GM12873 (cell line): ENCODE measurements around the gene CABP1.

Source experiments
- CTCF ChIP-seq: IDR thresholded peaks from 2 replicates; pipeline ENCODE4 v1.5.1; 2012; ENCODE audit warnings: low read depth, mild to moderate bottlenecking, moderate library complexity, low read length, control low read depth; ENCODE audit not compliant: insufficient read depth; ENCODE audit errors: missing control alignments

The CABP1 gene

DNA sequence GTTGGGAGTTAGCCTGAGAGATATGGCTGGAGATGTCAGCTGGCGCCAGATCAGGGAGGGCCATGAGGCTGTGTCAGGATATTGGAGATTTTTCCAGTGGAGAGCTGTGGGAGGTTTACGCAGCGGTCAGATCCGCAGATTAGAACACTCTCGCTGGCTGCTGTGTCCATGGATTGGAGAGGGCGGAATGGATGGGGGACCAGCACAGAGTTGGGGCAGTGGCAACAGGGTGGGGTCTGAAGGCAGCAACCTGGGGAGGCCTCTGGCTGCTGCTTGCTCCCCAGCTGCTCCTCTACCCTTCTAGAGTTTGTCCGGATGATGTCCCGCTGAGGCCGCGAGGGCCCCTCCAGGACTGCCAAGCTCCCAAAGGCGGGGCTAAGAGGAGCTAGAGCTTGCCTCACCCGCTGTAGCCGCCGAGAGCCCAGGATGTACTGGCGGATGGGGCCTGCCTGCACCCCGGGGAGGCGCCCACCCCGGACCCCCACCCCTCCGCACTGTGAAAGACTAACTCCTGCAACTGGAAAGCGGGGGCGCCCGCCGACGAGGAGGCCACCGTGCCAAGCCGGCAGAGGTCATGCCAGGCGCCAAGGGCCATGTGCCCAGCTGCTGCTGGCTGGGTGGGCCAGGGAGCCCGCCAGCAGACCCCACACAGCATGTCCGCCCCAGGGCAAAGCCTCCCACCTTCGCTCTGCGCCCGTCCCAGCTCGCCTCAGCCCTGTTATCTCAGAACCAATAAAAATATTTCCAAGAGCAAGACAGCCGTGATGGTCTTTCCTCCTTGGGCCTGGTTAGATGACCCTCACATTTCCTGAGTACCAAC lies 26.4 kb downstream of the CABP1 start:
- no peak for TF ChIP-seq CTCF

DNA sequence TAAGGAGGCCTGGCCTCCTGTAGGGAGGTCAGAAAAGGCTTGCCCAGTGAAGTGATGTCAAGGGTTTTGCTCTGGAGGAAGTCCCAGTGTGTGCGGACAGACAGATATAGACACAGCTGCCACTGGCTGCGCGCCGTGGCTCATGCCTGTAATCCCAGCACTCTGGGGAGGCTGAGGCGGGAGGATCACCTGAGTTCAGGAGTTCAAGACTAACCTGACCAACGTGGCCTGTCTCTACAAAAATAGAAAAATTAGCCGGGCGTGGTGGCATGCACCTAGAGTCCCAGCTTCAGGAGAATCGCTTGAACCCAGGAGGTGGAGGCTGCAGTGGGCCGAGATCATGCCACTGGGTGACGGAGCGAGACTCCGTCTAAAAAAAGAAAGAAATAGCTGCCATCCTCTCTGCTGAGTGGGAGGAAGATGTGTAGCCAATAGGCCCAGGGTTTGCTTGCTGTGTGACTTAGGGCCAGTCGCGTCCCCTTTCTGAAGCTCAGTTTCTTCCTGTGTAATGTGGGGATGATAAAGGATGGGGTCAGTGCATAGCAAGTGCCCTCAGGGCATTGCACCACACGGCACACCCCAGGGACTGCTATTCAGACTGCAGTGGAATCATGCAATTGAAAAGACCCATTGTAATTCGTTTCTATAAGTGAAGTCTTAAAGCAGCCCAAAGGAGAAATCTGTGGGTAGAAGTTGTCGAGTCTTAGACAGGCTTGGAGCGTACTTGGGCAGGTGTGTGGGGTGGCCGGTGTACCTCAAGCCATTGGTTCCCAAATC lies 27.9 kb downstream of the CABP1 start:
- TF ChIP-seq CTCF: no peak

- no peak for TF ChIP-seq CTCF
These were observed 28.7 kb downstream of the CABP1 start for GRCh38 chr12:120668868-120669840.

DNA sequence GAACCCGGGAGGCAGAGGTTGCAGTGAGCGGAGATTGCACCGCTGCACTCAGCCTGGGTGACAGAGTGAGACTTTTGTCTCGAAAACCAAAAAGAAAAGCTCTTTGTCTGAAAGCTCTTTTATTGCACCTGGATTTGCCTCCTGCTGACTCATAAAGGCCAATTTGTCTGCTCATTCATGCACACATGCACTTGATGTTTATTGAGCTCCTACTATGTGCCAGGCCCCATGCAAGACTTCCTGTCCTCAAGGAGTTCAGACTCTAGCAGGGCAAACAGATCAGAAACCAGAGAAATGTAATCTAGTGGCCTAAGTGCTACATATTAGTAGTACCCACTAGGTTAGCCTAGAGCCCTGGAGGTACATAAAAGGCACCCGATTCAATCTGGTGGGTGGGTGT lies 30.2 kb downstream of the CABP1 start:
- no peak for TF ChIP-seq CTCF

DNA sequence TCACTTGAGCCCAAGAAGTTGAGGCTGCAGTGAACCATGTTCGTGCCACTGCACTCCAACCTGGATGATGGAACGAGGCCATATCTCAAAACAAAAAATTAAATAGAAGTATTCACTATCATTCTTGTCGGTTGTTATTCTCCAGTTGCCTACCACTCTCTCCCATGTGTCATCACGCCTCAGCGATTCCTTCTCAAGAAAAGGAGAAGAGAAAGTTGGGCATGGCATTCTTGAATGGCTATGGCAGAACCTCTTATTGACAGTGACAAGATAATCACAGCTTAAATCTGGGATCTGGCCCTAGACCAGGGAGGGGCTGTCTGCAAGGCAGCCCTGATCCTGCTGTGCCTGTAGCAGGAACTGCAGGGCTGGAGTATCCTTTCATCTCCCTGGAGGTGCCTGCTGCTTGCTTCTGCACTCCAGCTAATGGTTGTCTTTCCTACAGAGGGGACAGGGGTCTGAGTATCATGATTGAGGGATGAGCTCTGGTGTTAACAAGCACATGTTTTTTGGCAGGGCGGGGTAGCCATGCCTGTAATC lies 33.7 kb downstream of the CABP1 start:
- no peak for TF ChIP-seq CTCF

- no peak for TF ChIP-seq CTCF
These were observed 37.5 kb downstream of the CABP1 start for GRCh38 chr12:120677765-120678473.
